Body of pancreas (tissue), 4 donors: Measurements from ENCODE around the gene CHMP4B.

Source experiments
- POLR2A ChIP-seq, 3 donors: fragments of 450-650 bp; IDR thresholded peaks; one replicate each; pipeline ENCODE4 v1.6.1; 2016; ENCODE audit warnings: antibody characterized with exemption in 3 of 3, mild to moderate bottlenecking in 2 of 3
- TF ChIP-seq, protein P1 (sequence below), 7 experiments: fragments of 450-650 bp in 4 of 7; fragments of 200-600 bp in 3 of 7; sonication (generic) in 3 of 7; IDR thresholded peaks; one replicate each; pipeline ENCODE4 v1.5.1; 2016 to 2019; ENCODE audit warnings: antibody characterized with exemption in 7 of 7

- TF ChIP-seq, protein P1, sequence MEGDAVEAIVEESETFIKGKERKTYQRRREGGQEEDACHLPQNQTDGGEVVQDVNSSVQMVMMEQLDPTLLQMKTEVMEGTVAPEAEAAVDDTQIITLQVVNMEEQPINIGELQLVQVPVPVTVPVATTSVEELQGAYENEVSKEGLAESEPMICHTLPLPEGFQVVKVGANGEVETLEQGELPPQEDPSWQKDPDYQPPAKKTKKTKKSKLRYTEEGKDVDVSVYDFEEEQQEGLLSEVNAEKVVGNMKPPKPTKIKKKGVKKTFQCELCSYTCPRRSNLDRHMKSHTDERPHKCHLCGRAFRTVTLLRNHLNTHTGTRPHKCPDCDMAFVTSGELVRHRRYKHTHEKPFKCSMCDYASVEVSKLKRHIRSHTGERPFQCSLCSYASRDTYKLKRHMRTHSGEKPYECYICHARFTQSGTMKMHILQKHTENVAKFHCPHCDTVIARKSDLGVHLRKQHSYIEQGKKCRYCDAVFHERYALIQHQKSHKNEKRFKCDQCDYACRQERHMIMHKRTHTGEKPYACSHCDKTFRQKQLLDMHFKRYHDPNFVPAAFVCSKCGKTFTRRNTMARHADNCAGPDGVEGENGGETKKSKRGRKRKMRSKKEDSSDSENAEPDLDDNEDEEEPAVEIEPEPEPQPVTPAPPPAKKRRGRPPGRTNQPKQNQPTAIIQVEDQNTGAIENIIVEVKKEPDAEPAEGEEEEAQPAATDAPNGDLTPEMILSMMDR (IDR thresholded peaks at IDR 0.05), result no peak
- no peak for TF ChIP-seq POLR2A (IDR thresholded peaks at IDR 0.05)
Observed at GRCh38 chr20:33827634-33828325, 16.6 kb downstream of the CHMP4B start.
